Fibroblast of skin of left biceps (primary cell): Measurements from ENCODE around the gene ZNF106.

Experiments
- DNase-seq, 2 experiments: peaks; one replicate each; pipeline ENCODE4 v3.0.0-alpha.2; 2013; ENCODE audit warnings: low read depth in 2 of 2

ZNF106 gene

GRCh38 chr15:42367041-42367440 is 123.9 kb downstream of the ZNF106 start:
- no peak for DNase-seq

GRCh38 chr15:42365921-42366550 is 124.9 kb downstream of the ZNF106 start:
- no peak for DNase-seq

- DNase-seq: no peak
Observed at GRCh38 chr15:42364529-42364928, 126.4 kb downstream of the ZNF106 start.

- DNase-seq: no peak
Observed at GRCh38 chr15:42363942-42364341, 127.0 kb downstream of the ZNF106 start.

GRCh38 chr15:42363487-42363886 is 127.5 kb downstream of the ZNF106 start:
- no peak for DNase-seq
